Measurements from ENCODE around the gene NECTIN1.

DNA sequence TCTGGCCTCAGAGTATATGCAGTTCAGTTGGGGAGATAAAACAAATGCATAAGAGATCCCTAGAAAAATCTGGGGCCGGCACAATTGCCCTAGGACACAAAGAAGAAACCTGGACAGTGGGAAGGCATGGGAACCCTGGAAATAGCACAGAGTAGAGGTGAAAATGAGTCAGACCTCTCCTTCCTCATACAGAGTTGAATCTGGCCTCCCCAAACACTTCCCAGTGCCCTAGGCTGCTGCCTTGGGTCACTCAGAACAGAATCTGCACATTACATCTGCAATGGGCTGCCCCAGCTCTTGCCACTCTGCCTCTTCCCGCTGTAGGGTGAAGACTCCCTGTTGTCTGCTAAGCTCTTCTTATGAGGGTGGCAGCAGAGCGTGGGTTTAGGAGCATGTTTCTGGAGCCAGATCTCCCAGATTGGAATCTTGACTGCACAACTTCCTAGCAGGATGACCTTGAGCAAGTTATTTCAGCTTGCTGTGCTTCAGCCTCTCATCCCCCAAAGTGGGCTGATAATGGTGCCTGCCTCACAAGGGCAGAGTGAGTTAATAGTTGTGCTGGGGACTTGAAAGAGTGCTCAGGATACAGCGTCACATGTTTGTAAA, 47.1 kb upstream of the NECTIN1 start:
- no peak for TF ChIP-seq TCF4 (CRISPR knock-in tag; IDR thresholded peaks at IDR 0.05; ENCODE audit: borderline replicate concordance)
- TF ChIP-seq PPARA (CRISPR knock-in tag; IDR thresholded peaks at IDR 0.05; ENCODE audit: borderline replicate concordance) = no peak

Measured in SK-N-SH treated with all-trans-retinoic acid at 6 μM for 48 hours (cell line).